Left cardiac atrium (tissue), 4 donors: ENCODE data around the gene CIITA. TPM values are rescaled to one million over a fixed set of nuclear protein-coding genes. Genes with fewer than 3 reads are reported as not detected.

ENCODE experiments used
- ATAC-seq, 2 donors: fragments of 200-7000 bp; cut with Tn5 transposase; one replicate each; pipeline ENCODE4 v1.9.1; 2020; ENCODE audit warnings: mild to moderate bottlenecking in 2 of 2, moderate library complexity in 2 of 2
- DNase-seq: peaks from one replicate; pipeline ENCODE4 v3.0.0-alpha.2; 2020
- intact Hi-C, 2 donors: fragments of 100-400 bp; cut with DNase I; formaldehyde crosslinking; loops; one replicate each; pipeline versions ENCODE4 v1.14.1 to v1.15.1; 2022 to 2023
- total RNA-seq, 2 donors: library from RNA; stranded (reverse); fragmentation: NEBNext Ultra II Directional; extraction: Animal tissue kit (Norgen Biotek cat#: 25700); gene quantifications; one replicate each; pipeline ENCODE4 v1.2.1, GENCODE V29; 2021
- donor health status: DM: no; HTN: yes; CAD: no.
- donor health status: DM: no; HTN: yes; CAD: no; lungs with severe emphysema.
- donor health status: DM: yes; HTN: yes; CAD: no.
- donor health status: Dilated cardiomyopathy.

Gene CIITA
- total RNA-seq, 2 donors from 2014 or later: 6.6 to 9.9 TPM

- ATAC-seq (peak in 1 of 2 donors; percentile 29), DNase-seq (no peak)
- intact Hi-C loops: no loop called here
These were observed 29.8 kb upstream of the CIITA start for GRCh38 chr16:10847176-10847575.

GRCh38 chr16:10849736-10850477, 27.1 kb upstream of the CIITA start:
- intact Hi-C loops: no loop called here
- no peak for ATAC-seq
- no peak for DNase-seq

GRCh38 chr16:10850478-10850850, 26.5 kb upstream of the CIITA start:
- ATAC-seq (no peak), DNase-seq (no peak)
- intact Hi-C loops: no loop called here

GRCh38 chr16:10851512-10851911, 25.5 kb upstream of the CIITA start:
- ATAC-seq: no peak
- intact Hi-C loops: no loop called here

GRCh38 chr16:10852286-10852685, 24.7 kb upstream of the CIITA start:
- no peak for ATAC-seq
- no peak for DNase-seq
- intact Hi-C loops: no loop called here

More at GRCh38 chr16:10851512-10851911, 25.5 kb upstream of the CIITA start:
- DNase-seq: no peak

- no peak for DNase-seq
- ATAC-seq: no peak
- intact Hi-C loops: no loop called here
These were observed 24.1 kb upstream of the CIITA start for GRCh38 chr16:10852948-10853347.

- ATAC-seq (no peak), DNase-seq (no peak)
- intact Hi-C loops: no loop called here
These were observed 21.0 kb upstream of the CIITA start for GRCh38 chr16:10856042-10856441.

- DNase-seq: no peak
- ATAC-seq: no peak
- intact Hi-C loops: no loop called here
These were observed 18.8 kb upstream of the CIITA start for GRCh38 chr16:10858203-10858602.

- intact Hi-C loops: no loop called here
- ATAC-seq: no peak
- DNase-seq: no peak
These were observed 18.0 kb upstream of the CIITA start for GRCh38 chr16:10859020-10859419.

- no peak for ATAC-seq
- intact Hi-C loops: no loop called here
- DNase-seq: no peak
These were observed 17.3 kb upstream of the CIITA start for GRCh38 chr16:10859658-10860057.

GRCh38 chr16:10862438-10862837, 14.6 kb upstream of the CIITA start:
- intact Hi-C loops: no loop called here
- ATAC-seq: peak; percentile 80 to 89
- DNase-seq: peak; percentile 59

- ATAC-seq: peak in 1 of 2 donors; percentile 65
- intact Hi-C loops: no loop called here
- DNase-seq: peak; percentile 69
These were observed 10.7 kb upstream of the CIITA start for GRCh38 chr16:10865991-10866966.

GRCh38 chr16:10867199-10867598, 9.8 kb upstream of the CIITA start:
- ATAC-seq (no peak), DNase-seq (no peak)
- intact Hi-C loops: no loop called here

GRCh38 chr16:10868104-10868595, 8.9 kb upstream of the CIITA start:
- intact Hi-C loops: no loop called here
- no peak for DNase-seq
- ATAC-seq: no peak

- ATAC-seq: peak; percentile 54 to 87
- intact Hi-C loops: no loop called here
- DNase-seq: peak; percentile 58
These were observed 8.2 kb upstream of the CIITA start for GRCh38 chr16:10868596-10869469.

GRCh38 chr16:10870137-10870776, 6.7 kb upstream of the CIITA start:
- ATAC-seq (no peak), DNase-seq (no peak)
- intact Hi-C loops: no loop called here

- DNase-seq: no peak
- intact Hi-C loops: no loop called here
- no peak for ATAC-seq
These were observed 6.2 kb upstream of the CIITA start for GRCh38 chr16:10870808-10871156.

GRCh38 chr16:10871157-10871991, 5.6 kb upstream of the CIITA start:
- ATAC-seq (peak; percentile 42 to 71), DNase-seq (peak; percentile 44)
- intact Hi-C loops: no loop called here
